Stimulated activated CD4-positive, alpha-beta T cell treated with anti-CD3 and anti-CD28 coated beads, Interleukin-12 subunit alpha, Interleukin-12 subunit beta, amount 100 ng/mL, for 24 hours (primary cell): ENCODE data around the gene C2orf42.
"Not testable (repeated sequence)": the region's sequence is repeated elsewhere in the genome, so short reads cannot be mapped to it uniquely, and the experiment has no call there.

Source experiments
- DNase-seq, 2 experiments: peaks; one replicate each; pipeline ENCODE4 v3.0.0-alpha.2; 2020; ENCODE audit warnings: low read depth in 2 of 2

The C2orf42 gene

DNA sequence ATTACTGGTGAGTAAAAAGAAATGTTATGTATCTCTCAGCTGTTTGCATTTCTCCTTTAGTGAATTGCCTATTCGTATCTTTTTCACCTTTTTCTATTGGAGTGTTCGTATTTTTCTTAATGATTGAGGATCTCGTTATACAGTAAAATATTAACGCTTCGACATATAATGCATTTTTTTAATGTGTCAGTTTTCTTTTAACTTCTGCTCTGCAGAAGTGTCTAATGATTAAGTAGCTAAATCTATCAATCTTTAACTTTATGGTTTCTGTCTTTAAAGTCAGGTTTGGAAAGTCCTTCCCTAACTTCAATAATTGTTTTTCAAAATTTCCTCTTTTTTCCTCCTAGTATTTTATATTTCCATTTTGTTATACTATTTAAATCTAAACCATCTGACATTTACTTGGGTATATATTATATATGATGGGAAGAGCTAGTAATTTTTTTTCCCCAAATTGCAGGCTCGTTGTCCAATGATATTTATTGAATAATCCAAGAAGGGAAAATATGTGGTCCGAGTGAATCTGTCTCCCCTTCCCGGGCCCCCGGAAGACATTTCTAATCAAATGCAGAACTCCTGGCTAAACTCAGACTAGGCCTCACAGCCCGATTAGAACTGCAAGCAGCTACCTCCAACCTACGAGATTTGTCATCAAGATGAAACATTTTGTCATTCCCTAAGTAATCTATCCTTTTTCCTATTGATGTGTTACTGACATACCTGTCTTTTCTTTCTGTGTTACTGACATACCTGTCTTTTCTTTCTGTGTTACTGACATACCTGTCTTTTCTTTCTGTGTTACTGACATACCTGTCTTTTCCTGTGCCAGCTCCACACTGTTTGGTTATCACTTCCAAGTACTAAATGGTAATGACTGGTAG is 86.3 kb downstream of the C2orf42 start:
- DNase-seq: no peak

DNA sequence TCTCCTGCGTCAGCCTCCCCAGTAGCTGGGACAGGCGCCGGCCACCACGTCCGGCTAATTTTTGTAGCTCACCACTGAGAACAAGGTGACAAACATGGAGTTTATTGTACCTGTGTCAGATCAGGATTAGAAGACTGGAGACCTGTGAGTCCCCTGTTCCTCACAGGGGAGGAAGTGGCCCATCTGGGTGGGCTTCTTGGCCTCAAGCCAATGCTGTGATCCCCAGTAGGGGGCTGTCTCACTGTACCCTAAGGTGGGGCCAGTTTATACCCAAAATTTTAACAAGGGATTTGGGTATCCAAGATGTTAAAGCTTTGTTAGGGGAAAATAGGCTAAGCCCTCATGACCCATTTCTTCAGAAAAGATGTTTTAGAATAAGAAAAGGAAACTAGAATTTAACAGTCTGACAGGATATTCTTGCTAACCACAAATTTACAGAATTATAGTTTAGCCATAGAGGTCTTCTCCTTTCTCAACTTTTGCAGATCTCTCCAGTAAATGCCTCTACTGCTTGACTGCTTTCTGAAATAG is 87.2 kb downstream of the C2orf42 start:
- DNase-seq: no peak

DNA sequence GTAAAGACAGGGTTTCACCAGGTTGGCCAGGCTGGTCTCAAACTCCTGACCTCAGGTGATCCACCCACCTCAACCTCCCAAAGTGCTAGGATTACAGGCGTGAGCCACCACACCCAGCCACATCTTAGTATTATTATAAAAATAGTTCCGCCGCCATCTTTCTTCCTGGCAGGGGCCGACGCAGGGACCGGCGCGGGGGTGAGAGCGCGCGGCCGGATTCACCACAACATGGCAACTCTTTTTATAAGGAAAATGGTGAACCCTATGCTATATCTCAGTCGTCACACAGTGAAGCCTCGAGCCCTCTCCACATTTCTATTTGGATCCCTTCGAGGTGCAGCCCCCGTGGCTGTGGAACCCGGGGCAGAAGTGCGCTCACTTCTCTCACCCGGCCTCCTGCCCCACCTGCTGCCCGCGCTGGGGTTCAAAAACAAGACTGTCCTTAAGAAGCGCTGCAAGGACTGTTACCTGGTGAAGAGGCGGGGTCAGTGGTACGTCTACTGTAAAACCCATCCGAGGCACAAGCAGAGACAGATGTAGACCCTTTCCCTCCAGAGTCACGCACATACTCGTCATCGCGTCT is 88.4 kb downstream of the C2orf42 start:
- DNase-seq: not testable (repeated sequence)

DNA sequence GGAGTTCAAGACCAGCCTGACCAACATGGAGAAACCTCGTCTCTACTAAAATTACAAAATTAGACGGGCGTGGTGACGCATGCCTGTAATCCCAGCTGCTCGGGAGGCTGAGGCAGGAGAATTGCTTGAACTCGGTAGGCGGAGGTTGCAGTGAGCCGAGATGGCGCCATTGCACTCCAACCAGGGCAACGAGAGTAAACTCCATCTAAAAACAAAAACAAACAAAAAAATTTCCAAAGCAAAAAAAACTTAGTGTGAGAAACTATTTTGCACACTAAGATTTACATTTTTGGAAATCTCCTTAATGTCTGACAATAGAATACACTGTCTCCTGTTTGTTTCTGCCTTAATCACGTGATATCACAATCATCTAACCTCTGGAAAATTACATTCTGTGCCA is 89.1 kb downstream of the C2orf42 start:
- DNase-seq: not testable (repeated sequence)

DNA sequence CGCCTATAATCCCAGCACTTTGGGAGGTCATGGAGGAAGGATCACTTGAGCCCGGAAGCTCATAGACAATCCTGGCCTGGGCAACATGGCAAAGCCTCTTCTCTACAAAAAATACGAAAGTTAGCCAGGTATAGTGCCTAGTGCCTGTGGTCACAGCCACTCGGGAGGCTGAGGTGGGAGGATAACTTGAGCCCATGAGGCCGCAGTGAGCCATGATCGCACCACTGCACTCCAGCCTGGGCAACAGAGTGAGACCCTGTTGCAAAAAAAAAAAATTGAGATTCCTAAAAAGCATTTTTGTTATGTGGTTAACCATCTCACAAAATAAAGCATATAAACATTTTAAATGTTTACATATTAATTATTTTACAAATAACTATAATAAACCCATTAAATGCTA is 89.6 kb downstream of the C2orf42 start:
- no peak for DNase-seq
